ENCODE data around the gene LYZL1.
A peak's percentile ranks its signal among the peaks of the same experiment; 100 is the strongest.
"Not testable (repeated sequence)": the region's sequence is repeated elsewhere in the genome, so short reads cannot be mapped to it uniquely, and the experiment has no call there.

Gene LYZL1

GRCh38 chr10:29288906-29289305 is at the start of gene LYZL1:
TSS of gene LYZL1 (plus strand) at chr10:29289070. CDS start at chr10:29291868, 2,798 bp downstream.
- not testable (repeated sequence) for DNase-seq (ENCODE audit: low read depth, low spot score)

- no peak for DNase-seq (ENCODE audit: low read depth, low spot score)
Measured at GRCh38 chr10:29239569-29240472, 49.0 kb upstream of the LYZL1 start.

- DNase-seq (ENCODE audit: low read depth, low spot score): no peak
Measured at GRCh38 chr10:29240986-29241660, 47.7 kb upstream of the LYZL1 start.

GRCh38 chr10:29241925-29242324 is 46.9 kb upstream of the LYZL1 start:
- no peak for DNase-seq (ENCODE audit: low read depth, low spot score)

GRCh38 chr10:29243066-29243465 is 45.8 kb upstream of the LYZL1 start:
- DNase-seq (ENCODE audit: low read depth, low spot score): no peak

GRCh38 chr10:29243750-29244149 is 45.1 kb upstream of the LYZL1 start:
- DNase-seq (ENCODE audit: low read depth, low spot score): no peak

GRCh38 chr10:29244978-29245377 is 43.9 kb upstream of the LYZL1 start:
- no peak for DNase-seq (ENCODE audit: low read depth, low spot score)

- no peak for DNase-seq (ENCODE audit: low read depth, low spot score)
Measured at GRCh38 chr10:29245476-29245875, 43.4 kb upstream of the LYZL1 start.

GRCh38 chr10:29246449-29246848 is 42.4 kb upstream of the LYZL1 start:
- no peak for DNase-seq (ENCODE audit: low read depth, low spot score)

GRCh38 chr10:29248158-29248557 is 40.7 kb upstream of the LYZL1 start:
- no peak for DNase-seq (ENCODE audit: low read depth, low spot score)

- no peak for DNase-seq (ENCODE audit: low read depth, low spot score)
Measured at GRCh38 chr10:29249018-29249417, 39.9 kb upstream of the LYZL1 start.

GRCh38 chr10:29250066-29250465 is 38.8 kb upstream of the LYZL1 start:
- DNase-seq (ENCODE audit: low read depth, low spot score): no peak

GRCh38 chr10:29252811-29253689 is 35.8 kb upstream of the LYZL1 start:
- DNase-seq (ENCODE audit: low read depth, low spot score): no peak

GRCh38 chr10:29253690-29254029 is 35.2 kb upstream of the LYZL1 start:
- no peak for DNase-seq (ENCODE audit: low read depth, low spot score)

GRCh38 chr10:29254123-29255046 is 34.5 kb upstream of the LYZL1 start:
- no peak for DNase-seq (ENCODE audit: low read depth, low spot score)

GRCh38 chr10:29255104-29255503 is 33.8 kb upstream of the LYZL1 start:
- no peak for DNase-seq (ENCODE audit: low read depth, low spot score)

GRCh38 chr10:29256019-29256418 is 32.9 kb upstream of the LYZL1 start:
- DNase-seq (ENCODE audit: low read depth, low spot score): no peak

GRCh38 chr10:29256586-29256985 is 32.3 kb upstream of the LYZL1 start:
- DNase-seq (ENCODE audit: low read depth, low spot score): no peak

- peak; percentile 79 for DNase-seq (ENCODE audit: low read depth, low spot score)
Measured at GRCh38 chr10:29257106-29257783, 31.6 kb upstream of the LYZL1 start.

GRCh38 chr10:29257784-29258135 is 31.1 kb upstream of the LYZL1 start:
- DNase-seq (ENCODE audit: low read depth, low spot score): no peak

All from smooth muscle cell of the brain vasculature (primary cell).